ENCODE measurements around the gene ABCC1.

GRCh38 chr16:16155234-16155633 lies 205.8 kb downstream of the ABCC1 start:
- TF ChIP-seq, protein P1, sequence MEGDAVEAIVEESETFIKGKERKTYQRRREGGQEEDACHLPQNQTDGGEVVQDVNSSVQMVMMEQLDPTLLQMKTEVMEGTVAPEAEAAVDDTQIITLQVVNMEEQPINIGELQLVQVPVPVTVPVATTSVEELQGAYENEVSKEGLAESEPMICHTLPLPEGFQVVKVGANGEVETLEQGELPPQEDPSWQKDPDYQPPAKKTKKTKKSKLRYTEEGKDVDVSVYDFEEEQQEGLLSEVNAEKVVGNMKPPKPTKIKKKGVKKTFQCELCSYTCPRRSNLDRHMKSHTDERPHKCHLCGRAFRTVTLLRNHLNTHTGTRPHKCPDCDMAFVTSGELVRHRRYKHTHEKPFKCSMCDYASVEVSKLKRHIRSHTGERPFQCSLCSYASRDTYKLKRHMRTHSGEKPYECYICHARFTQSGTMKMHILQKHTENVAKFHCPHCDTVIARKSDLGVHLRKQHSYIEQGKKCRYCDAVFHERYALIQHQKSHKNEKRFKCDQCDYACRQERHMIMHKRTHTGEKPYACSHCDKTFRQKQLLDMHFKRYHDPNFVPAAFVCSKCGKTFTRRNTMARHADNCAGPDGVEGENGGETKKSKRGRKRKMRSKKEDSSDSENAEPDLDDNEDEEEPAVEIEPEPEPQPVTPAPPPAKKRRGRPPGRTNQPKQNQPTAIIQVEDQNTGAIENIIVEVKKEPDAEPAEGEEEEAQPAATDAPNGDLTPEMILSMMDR (conservative IDR thresholded peaks at IDR 0.05; ENCODE audit: low read length) = no peak
- TF ChIP-seq EZH2phosphoT487 (IDR thresholded peaks at IDR 0.05; ENCODE audit: borderline replicate concordance) = no peak

All from Loucy (cell line).